ENCODE results near the gene SMC6.

DNA sequence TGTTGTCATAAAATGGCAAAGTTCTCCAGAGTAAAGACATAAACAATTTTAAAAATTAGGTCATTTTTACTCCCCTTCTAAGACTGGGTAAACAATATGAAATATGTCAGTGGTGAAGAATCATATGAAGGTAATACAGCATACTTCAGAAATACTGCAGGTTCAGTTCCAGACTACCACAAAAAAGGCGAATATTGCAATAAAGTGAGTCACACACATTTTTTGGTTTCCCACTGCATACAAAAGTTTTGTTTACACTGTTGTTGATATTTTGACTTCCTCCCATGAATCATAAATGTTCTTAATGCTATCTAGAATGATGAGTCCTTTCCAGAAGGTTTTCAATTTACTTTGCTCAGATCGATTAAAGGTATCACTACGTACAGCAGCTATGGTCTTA lies 73.5 kb downstream of the SMC6 start:
- TF ChIP-seq CTCF (IDR thresholded peaks at IDR 0.05) (no peak), POLR2A (IDR thresholded peaks at IDR 0.05) (no peak), EP300 (IDR thresholded peaks at IDR 0.05; ENCODE audit: low read depth) (no peak)

Data from transverse colon (tissue), 3 donors.